ENCODE measurements around the gene ADGRL3.

The ADGRL3 gene

GRCh38 chr4:61431131-61431530 is 231.0 kb downstream of the ADGRL3 start:
- DNase-seq, result no peak

- no peak for DNase-seq
Measured at GRCh38 chr4:61437923-61438322, 237.8 kb downstream of the ADGRL3 start.

GRCh38 chr4:61440321-61440720 is 240.2 kb downstream of the ADGRL3 start:
- DNase-seq, result no peak

GRCh38 chr4:61442936-61443335 is 242.8 kb downstream of the ADGRL3 start:
- DNase-seq, result no peak

- DNase-seq, result no peak
Measured at GRCh38 chr4:61443813-61444510, 243.8 kb downstream of the ADGRL3 start.

- DNase-seq, result no peak
Measured at GRCh38 chr4:61445374-61446063, 245.4 kb downstream of the ADGRL3 start.

- no peak for DNase-seq
Measured at GRCh38 chr4:61446941-61447340, 246.8 kb downstream of the ADGRL3 start.

GRCh38 chr4:61447918-61448317 is 247.8 kb downstream of the ADGRL3 start:
- DNase-seq, result no peak

- DNase-seq, result no peak
Measured at GRCh38 chr4:61451935-61452334, 251.8 kb downstream of the ADGRL3 start.

GRCh38 chr4:61461956-61462355 is 261.8 kb downstream of the ADGRL3 start:
- DNase-seq, result no peak

GRCh38 chr4:61462451-61463326 is 262.6 kb downstream of the ADGRL3 start:
- no peak for DNase-seq

GRCh38 chr4:61468024-61468720 is 268.0 kb downstream of the ADGRL3 start:
- DNase-seq, result no peak

- DNase-seq, result no peak
Measured at GRCh38 chr4:61473306-61473705, 273.2 kb downstream of the ADGRL3 start.

GRCh38 chr4:61478340-61478739 is 278.2 kb downstream of the ADGRL3 start:
- no peak for DNase-seq

GRCh38 chr4:61485056-61485455 is 284.9 kb downstream of the ADGRL3 start:
- DNase-seq, result no peak

GRCh38 chr4:61489927-61490326 is 289.8 kb downstream of the ADGRL3 start:
- no peak for DNase-seq

GRCh38 chr4:61493041-61493440 is 292.9 kb downstream of the ADGRL3 start:
- no peak for DNase-seq

- no peak for DNase-seq
Measured at GRCh38 chr4:61493470-61493869, 293.3 kb downstream of the ADGRL3 start.

- no peak for DNase-seq
Measured at GRCh38 chr4:61500883-61501282, 300.8 kb downstream of the ADGRL3 start.

- no peak for DNase-seq
Measured at GRCh38 chr4:61501812-61502211, 301.7 kb downstream of the ADGRL3 start.

GRCh38 chr4:61505773-61506685 is 305.9 kb downstream of the ADGRL3 start:
- DNase-seq, result peak; percentile 59

- DNase-seq, result peak; percentile 39
Measured at GRCh38 chr4:61507091-61507490, 307.0 kb downstream of the ADGRL3 start.
